Measurements from ENCODE around the gene UNC119. TPM values are rescaled to one million over a fixed set of nuclear protein-coding genes. Genes with fewer than 3 reads are reported as not detected.

Gene UNC119
- total RNA-seq, 2 donors from 2014 or later = 25.7 to 29.3 TPM

DNA sequence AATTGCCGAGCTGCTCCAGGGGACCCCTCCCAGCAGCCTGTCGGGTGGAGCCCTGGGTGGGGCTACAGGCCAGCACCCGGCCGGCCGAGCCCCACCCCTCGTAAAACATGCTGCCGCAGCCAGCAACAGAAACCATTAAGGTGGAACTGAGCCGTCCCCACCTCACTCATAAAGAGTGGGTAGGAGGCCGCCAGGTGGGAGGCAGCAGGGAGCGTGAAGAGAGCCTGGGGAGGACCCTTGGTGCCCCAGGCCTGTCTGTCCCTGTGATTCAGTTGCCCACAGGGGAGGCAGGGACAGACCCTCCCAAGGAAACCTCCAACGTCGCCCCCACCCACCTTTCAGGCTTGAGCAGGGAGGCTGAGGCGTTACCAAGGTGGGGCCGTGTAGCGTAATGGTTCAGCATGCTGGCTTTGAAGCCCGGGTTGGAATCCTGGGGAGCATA, 37.8 kb downstream of the UNC119 start:
- 52 to 74% methylated on average over 15 of the region's 16 CpGs for WGBS, 2 donors
- DNase-seq = no peak
- intact Hi-C loops (cut with DNase I) = no loop called here
- TF ChIP-seq POLR2A (IDR thresholded peaks at IDR 0.05) = no peak
- TF ChIP-seq, protein P1, sequence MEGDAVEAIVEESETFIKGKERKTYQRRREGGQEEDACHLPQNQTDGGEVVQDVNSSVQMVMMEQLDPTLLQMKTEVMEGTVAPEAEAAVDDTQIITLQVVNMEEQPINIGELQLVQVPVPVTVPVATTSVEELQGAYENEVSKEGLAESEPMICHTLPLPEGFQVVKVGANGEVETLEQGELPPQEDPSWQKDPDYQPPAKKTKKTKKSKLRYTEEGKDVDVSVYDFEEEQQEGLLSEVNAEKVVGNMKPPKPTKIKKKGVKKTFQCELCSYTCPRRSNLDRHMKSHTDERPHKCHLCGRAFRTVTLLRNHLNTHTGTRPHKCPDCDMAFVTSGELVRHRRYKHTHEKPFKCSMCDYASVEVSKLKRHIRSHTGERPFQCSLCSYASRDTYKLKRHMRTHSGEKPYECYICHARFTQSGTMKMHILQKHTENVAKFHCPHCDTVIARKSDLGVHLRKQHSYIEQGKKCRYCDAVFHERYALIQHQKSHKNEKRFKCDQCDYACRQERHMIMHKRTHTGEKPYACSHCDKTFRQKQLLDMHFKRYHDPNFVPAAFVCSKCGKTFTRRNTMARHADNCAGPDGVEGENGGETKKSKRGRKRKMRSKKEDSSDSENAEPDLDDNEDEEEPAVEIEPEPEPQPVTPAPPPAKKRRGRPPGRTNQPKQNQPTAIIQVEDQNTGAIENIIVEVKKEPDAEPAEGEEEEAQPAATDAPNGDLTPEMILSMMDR (IDR thresholded peaks at IDR 0.05) = no peak
- no peak for ATAC-seq
- H3K9me3 ChIP-seq = no peaks in the 10 kb centered on the region
- H3K27ac ChIP-seq = no peak overlapping the region
- H3K27me3 ChIP-seq = no peaks in the 10 kb centered on the region
- H3K4me1 ChIP-seq = no peaks in the 10 kb centered on the region
- H3K36me3 ChIP-seq (replicated peaks in 1 of 2; ENCODE audit: insufficient read depth in 1 of 2, low read depth in 2 of 2) = no peaks in the 10 kb centered on the region
- H3K4me3 ChIP-seq = no peak overlapping the region

DNA sequence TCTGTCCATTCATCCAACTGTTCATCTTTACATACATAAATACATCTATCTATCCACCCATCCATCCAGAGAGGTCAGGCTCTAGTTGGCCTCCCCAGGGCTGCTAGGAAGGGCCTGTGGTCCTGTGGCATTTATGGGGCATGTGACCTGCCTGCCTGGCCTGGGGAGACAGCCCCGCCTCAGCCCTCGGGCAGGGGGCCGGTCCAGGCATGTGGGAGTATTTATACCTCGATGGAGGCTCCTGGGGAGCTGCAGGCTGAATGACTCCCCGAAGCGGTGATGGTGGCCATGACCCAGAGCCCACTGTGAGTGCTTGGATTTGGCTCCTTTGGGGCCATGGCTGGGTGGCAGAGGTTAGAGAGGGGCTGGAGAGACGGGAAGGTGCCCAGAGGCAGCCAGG, 38.9 kb downstream of the UNC119 start:
- ATAC-seq (no peak), DNase-seq (no peak)
- intact Hi-C loops (cut with DNase I) = no loop called here
- 71 to 78% methylated on average over 7 of the region's 7 CpGs for WGBS, 2 donors
- Histone ChIP-seq H3K27me3 (no peaks in the 10 kb centered on the region), H3K36me3 (replicated peaks in 1 of 2; ENCODE audit: insufficient read depth in 1 of 2, low read depth in 2 of 2) (no peaks in the 10 kb centered on the region), H3K9me3 (no peaks in the 10 kb centered on the region), H3K27ac (no peak overlapping the region), H3K4me1 (no peaks in the 10 kb centered on the region), H3K4me3 (no peak overlapping the region)
- TF ChIP-seq, protein P1 (IDR thresholded peaks at IDR 0.05) = no peak
- TF ChIP-seq POLR2A (IDR thresholded peaks at IDR 0.05) = no peak

DNA sequence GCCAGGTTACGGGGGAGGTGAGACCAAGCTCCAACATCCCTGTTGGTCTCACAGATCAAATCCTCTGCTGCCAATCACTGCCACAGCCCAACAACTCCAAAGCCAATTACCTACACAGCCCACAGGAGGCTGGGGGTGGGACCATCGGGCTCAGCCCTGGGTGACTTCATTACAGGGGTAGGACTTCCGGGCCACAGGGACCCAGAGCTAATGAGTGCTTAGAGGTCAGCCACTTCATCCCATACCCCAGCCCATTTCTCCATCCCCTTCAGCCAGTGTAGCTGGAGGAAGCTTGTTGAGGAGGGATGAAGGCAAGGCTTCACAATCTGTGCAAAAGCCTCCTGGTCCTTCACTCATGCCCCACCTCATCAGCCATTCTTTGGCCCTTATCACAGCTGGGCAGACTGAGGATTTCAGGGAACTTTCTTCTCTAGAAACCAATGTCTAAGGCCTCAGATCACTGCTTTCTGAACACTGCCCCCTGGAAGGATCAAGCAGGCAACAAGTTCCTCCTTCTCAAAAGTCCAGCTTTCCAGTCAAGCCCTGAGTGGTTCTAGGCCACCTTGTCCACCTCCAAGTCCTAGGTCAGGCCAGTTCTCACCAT, 40.5 kb downstream of the UNC119 start:
- Histone ChIP-seq H3K36me3 (replicated peaks in 1 of 2; ENCODE audit: insufficient read depth in 1 of 2, low read depth in 2 of 2) (no peaks in the 10 kb centered on the region), H3K27ac (no peak overlapping the region), H3K4me1 (no peaks in the 10 kb centered on the region), H3K4me3 (no peak overlapping the region), H3K27me3 (no peaks in the 10 kb centered on the region), H3K9me3 (no peaks in the 10 kb centered on the region)
- no peak for DNase-seq
- no peak for ATAC-seq
- WGBS, 2 donors = 74 to 97% methylated on average over 3 of the region's 3 CpGs
- intact Hi-C loops (cut with DNase I) = no loop called here
- no peak for TF ChIP-seq POLR2A (IDR thresholded peaks at IDR 0.05)

DNA sequence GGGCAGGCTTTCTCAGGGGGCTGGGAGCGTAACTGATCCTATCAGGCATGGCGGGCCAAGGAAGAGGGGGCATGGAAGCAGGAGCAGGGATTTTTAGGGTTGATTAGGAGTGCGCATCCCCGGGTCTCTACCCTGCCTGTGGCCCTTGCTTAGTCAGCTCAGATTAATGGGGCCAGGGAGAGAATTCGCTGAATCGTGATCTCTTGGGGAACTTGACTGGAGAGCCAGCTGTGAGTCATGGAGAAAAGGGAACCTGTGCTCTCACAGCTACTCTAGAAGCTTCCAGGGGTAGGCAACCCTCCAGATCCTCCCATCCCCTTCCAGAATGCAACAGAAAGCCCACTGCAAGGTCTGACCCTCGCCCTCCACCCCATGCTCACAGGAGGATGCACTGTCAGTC, 42.6 kb downstream of the UNC119 start:
- Histone ChIP-seq H3K4me3 (no peak overlapping the region), H3K9me3 (no peaks in the 10 kb centered on the region), H3K27me3 (no peaks in the 10 kb centered on the region), H3K4me1 (no peaks in the 10 kb centered on the region), H3K36me3 (replicated peaks in 1 of 2; ENCODE audit: insufficient read depth in 1 of 2, low read depth in 2 of 2) (no peaks in the 10 kb centered on the region), H3K27ac (no peak overlapping the region)
- TF ChIP-seq, protein P1 (IDR thresholded peaks at IDR 0.05) = no peak
- TF ChIP-seq POLR2A (IDR thresholded peaks at IDR 0.05) = no peak
- intact Hi-C loops (cut with DNase I) = no loop called here
- DNase-seq (no peak), ATAC-seq (no peak)
- WGBS, 2 donors = 67 to 68% methylated on average over 7 of the region's 7 CpGs

GRCh38 chr17:28508211-28508724, 44.2 kb downstream of the UNC119 start:
- no peak for DNase-seq
- H3K36me3 ChIP-seq (replicated peaks in 1 of 2; ENCODE audit: insufficient read depth in 1 of 2, low read depth in 2 of 2) = no peaks in the 10 kb centered on the region
- no peaks in the 10 kb centered on the region for H3K9me3 ChIP-seq
- intact Hi-C loops (cut with DNase I) = no loop called here
- no peaks in the 10 kb centered on the region for H3K27me3 ChIP-seq
- no peaks in the 10 kb centered on the region for H3K4me1 ChIP-seq
- no peak overlapping the region for H3K4me3 ChIP-seq
- no peak for ATAC-seq
- no peak overlapping the region for H3K27ac ChIP-seq
- TF ChIP-seq, protein P1 (IDR thresholded peaks at IDR 0.05) = no peak
- no peak for TF ChIP-seq POLR2A (IDR thresholded peaks at IDR 0.05)
- WGBS, 2 donors = 78 to 82% methylated on average over 11 of the region's 11 CpGs

Measured in body of pancreas (tissue), 4 donors.